LNCAP (cell line): ENCODE results near the gene RIPK4.

ENCODE experiments used
- TF ChIP-seq, protein P1 (sequence below): fragments of 450-650 bp; IDR thresholded peaks from 2 replicates; pipeline ENCODE4 v1.5.1; 2017; ENCODE audit warnings: mild to moderate bottlenecking

Gene RIPK4

DNA sequence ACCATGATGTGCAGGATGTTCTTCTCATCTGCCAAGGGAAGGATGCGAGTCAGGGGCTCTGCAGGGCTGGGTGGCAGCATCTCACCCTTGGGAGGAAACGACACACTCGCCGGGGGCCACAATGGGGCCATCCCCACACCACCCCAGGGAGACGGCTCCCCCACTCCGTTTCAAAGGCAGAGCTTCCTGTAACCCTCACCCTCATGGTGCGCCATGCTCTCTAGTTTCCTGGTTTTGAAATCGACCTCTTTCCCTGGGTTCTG is 20.2 kb downstream of the RIPK4 start:
- TF ChIP-seq, protein P1, sequence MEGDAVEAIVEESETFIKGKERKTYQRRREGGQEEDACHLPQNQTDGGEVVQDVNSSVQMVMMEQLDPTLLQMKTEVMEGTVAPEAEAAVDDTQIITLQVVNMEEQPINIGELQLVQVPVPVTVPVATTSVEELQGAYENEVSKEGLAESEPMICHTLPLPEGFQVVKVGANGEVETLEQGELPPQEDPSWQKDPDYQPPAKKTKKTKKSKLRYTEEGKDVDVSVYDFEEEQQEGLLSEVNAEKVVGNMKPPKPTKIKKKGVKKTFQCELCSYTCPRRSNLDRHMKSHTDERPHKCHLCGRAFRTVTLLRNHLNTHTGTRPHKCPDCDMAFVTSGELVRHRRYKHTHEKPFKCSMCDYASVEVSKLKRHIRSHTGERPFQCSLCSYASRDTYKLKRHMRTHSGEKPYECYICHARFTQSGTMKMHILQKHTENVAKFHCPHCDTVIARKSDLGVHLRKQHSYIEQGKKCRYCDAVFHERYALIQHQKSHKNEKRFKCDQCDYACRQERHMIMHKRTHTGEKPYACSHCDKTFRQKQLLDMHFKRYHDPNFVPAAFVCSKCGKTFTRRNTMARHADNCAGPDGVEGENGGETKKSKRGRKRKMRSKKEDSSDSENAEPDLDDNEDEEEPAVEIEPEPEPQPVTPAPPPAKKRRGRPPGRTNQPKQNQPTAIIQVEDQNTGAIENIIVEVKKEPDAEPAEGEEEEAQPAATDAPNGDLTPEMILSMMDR, result no peak

DNA sequence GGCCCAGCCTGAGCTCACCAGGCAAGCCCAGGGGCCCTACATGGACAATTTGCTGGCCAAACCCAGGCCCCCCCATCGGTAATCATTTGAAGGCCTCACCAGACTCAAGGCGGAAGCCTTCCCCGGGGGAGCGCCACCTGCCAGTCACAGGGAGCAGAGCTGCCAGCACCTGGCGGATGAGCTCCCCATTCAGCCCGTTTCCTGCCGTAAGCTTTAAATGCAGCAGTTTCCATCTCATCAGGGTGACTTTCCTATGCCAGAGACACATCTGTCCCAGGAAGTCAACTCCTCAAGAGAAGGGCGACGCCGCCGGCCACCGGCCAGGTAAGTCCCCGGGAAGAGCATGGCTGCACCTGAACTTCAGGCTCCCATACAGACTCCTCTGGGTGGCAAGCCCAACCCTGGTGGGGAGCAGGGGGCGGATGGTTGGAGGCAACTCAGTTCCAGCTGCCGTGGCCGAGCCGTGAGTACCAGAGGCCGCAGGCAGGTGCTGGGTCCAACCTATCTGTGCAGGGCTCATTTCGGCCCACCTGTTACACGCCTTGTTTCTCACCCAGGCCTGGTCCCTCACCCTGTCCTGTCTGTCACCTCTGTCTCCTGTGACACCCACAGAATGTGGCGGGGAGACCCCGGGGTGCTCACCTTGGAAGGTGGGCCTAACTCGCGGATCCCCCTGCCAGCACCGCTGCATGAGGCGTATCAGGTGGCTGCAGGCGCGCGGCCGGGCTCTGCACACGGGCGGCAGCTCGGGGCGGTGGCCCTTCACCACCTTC is 20.7 kb downstream of the RIPK4 start:
- TF ChIP-seq, protein P1, result no peak

DNA sequence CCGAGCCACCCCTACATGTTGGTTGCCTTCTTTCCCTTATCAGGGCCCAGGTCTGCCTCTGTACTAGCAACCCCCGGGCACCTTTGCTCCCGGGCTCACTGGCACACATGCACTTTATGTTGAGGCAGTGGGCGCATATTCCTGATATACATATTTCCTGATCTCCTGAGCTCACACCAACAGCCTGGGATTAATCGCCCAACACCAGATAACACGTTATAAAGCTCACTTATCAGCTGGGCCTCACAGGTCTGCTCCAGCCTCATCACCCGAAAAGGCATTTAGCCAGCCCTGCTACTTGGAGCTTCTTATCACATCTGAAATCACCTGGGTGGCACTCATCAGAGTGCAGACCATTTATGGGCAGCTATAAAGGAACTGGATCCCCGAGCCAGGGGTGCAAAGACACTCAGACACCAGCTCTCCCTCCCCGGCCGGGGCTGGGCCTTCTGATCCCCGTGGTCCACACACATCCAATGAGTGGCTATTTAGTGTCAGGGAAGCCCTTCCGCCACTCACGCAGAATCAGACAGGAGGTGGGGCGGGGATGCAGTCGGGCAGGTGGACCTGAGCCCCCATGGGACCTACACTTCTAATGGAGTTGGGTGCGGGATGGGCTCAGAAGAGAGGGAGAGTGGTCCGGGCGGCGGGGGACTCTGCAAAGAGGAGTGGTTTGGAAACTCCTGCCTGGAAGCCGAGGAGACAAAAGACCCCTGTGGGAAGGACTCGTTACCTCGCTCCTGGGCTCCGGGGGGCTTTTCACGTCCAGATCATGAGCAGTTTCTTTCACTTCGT is 21.6 kb downstream of the RIPK4 start:
- TF ChIP-seq, protein P1, result no peak

DNA sequence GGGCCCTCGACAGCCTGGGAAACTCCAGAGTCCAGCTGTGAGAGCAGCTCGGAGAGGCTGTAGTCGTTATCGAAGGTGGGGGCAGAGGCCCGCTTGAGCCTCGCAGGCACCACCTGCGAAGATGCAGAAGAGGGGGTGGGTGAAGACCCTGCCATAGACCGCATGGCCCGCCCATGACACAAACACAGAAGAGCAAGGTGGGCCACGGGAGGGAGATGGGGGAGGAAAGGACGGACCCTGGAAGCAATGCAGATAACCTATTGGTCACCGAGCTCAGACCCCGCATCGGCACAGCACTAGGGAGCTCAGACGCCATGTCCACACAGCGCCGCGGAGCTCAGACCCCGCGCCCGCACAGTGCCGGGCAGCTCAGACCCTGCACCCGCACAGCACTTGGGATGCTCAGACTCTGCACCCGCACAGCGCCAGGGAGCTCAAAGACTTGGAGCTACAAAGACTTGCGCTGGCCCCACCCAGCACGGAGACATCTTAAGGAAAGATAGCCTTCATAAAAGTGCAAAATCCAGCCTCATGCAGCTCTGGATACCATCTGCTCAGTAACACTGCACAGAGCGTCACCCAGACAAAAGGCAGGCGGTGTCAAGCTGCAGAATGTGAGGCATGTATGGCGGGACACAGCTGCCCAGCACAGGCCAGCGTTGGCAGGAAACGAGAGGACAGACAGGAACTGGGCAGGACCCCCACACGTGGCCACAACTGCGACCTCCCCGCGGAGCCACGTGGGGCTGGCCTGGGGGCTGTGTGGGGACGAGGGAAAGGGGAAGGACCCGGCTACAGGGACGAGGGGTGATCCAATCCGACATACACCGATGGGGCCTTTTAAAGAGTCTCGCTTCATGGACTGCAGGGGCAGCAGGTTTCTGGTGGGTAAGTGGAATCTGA is 22.6 kb downstream of the RIPK4 start:
- TF ChIP-seq, protein P1, result no peak

DNA sequence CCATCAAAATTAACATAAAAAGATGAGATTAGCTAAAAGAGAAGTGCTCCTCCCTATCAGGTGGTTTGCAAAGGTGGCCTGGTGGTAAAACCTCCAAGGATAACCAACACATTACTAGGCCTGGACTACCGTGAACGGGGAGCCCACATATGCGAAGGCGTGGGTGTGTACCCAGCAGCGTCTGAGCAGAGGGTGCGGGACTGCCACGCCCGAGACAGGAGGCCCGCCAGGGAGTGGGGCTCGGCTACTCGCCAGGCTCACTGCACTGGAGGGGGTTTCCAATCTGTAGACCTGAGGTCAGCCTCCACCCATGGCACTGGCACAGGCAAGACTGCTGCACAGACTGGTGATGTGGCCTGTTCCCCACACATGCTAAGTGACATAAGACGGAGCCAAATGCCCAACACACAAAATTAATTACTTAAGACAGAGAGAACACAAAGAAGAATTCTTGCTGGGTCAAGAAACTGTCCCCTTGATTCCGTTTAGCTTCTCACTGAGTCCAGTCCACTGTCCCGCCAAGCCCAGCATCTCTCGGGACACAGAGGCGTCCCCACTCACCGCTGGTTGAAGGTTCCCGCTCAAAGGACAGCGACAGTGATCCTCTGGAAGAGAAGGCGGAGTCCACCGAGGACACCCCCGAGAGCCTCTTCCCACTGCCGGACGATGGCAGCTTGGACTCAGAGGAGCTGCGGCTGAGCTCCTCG is 23.4 kb downstream of the RIPK4 start:
- TF ChIP-seq, protein P1, result no peak

DNA sequence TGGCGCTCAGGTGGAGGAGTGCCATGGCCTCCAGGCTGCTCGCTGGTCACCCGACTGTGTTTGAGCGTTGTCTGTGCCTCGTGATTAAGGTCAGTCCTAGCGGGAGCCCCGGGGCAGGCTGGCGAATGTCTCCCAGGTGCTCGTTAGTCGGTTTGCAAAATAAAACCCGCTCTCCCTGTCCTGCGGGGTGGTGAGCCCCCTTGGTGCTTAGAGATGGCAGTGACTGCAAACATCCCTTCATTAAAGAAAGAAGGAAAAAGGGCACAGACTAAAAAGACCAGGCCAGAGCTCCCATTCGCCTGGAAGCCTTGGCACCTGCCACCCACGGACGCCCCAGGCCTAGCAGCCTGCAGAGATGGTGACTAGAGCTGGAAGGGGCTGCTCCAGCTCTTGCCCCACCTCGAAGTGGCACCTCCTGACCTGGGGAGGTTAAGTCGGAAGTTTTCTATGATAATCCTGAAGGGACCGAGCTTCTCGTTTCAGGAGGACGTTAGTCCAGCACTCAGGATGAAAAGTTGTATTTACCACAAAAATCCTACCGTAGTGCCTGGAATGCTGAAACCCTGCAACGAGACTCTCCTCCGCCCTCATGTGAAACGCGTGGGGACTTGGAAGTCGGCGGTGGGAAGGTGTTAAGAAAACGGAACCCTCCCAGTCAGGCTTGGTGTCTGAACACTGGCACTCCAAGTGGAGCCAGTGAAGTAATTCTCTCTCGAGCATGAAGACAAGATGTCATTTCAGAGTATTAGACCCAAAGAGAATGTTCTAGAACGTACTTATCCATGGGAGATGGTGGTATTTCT is 24.6 kb downstream of the RIPK4 start:
- TF ChIP-seq, protein P1, result no peak
